ENCODE data around the gene SMAD2.
"Not testable (repeated sequence)": the region's sequence is repeated elsewhere in the genome, so short reads cannot be mapped to it uniquely, and the experiment has no call there.

SMAD2 gene

DNA sequence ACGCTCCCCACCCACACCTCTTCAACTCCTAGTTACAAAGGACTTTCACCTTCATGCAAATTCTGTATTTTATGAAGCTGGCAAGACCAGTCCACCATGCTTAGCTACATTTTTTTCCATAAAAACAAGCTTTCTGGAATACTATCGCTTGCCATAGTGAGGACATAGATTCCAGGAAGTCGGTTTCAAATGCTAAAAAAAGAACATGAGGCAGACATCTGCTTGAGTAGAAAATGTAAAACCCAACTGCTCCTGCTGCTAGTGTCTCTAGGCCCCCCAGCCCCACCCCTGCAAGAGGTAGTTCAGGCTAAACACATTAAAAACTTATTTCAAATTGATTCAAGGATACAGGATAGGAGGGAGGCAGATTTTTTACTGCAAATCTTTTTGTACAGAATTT lies 148.9 kb downstream of the SMAD2 start:
- DNase-seq = no peak

DNA sequence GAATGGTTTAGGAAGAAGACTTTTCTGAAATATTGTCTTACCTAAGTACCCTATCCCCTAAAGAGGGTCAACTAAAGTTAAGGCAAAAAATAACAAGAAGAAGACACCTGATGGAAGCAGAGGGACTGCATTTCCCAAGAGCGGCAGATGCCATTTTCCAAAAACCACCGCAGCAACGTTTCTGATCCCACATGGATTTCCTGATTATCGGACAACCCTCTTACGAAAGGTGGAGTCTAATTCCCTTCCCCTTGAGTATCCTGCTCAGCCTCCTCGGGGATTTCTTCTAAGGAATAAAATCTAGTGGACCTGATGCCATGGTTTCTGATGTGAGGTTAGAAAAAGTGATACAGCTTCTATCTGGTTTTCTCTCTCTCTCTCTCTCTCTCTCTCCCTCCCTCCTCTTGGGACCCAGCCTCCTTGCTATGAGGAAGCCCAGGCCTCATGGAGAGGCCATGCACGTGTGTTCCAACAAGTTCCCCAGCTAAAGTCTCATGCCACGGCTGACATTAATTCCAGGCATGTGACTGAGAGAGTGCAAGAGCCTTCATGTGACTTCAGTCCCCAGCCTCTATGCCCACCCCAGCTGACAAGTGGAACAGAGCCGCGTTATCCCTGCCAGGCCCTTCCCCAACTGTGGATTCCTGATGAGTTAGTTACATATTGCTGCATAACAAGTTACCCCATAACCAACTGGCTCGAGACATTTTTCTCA lies 150.3 kb downstream of the SMAD2 start:
- no peak for DNase-seq

DNA sequence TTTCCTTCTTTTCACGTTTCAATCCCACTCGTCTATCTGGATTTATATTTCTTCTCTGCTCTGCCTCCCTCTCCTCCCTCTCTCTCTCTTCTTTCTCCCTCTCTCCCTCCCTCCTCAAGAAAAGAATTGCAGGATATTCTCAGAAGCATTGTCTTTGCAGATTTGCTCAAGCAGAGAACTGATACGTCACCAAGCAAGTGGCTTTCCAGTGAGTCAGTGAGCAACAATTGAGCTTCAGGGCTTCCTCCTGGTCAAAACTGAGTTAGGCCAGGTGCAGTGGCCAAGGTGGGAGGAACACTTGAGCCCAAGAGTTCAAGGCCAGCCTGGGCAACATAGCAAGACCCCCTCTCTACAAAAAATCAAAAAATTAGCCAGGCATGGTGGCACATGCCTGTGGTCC lies 151.1 kb downstream of the SMAD2 start:
- DNase-seq = no peak

DNA sequence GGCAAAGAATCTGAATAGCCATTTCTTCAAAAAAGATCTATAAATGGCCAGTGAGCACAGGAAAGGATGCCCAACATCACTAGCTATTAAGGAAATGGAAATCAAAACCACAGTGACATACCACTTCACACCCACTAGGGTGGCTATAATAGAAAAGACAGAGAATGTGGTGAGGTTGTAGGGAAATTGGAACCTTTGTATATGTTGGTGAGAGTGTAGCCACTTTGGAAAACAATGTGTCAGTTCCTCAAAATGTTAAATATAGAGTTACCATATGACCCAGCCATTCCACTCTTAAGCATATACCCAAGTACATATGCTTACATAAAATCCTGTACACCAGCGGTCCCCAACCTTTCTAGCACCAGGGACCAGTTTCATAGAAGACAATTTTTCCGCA lies 152.8 kb downstream of the SMAD2 start:
- no peak for DNase-seq

DNA sequence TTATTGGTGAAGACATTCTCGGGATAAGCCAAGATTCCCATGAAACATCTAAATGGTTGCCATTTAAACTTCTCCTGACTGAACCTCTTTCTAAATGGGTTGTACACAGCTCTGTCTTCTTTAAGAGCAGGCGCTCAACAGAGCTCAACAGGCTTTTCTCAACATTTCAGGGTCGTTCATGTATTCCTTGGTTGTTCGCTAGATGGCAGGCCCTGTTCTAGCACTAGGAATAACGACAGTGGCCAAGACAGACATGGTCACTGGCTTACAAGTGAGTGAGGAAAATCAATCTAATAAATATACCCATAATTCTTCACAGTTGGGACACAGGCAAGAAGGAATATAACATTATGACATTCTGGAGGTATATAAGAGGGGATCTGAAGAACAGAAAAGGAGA lies 154.5 kb downstream of the SMAD2 start:
- DNase-seq = no peak

DNA sequence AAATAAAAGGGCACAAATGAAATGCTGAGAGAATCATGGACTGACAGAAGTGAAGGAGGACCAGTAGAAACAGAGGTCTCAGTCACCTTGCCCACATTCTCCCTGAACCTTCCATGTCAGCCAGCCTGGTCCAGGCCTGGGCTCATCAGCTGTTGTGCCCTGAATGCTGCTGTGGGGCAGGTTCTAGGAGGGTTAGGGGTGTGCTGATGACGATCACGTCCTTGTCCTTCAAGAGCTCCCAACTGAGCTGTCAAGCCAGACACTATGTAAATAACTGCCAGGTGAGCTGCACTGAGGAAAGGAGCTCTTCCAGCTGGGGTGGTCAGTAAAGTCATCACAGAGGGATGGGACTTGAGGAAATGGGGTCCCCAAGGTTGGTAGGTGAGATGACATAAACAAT lies 156.5 kb downstream of the SMAD2 start:
- DNase-seq = no peak

DNA sequence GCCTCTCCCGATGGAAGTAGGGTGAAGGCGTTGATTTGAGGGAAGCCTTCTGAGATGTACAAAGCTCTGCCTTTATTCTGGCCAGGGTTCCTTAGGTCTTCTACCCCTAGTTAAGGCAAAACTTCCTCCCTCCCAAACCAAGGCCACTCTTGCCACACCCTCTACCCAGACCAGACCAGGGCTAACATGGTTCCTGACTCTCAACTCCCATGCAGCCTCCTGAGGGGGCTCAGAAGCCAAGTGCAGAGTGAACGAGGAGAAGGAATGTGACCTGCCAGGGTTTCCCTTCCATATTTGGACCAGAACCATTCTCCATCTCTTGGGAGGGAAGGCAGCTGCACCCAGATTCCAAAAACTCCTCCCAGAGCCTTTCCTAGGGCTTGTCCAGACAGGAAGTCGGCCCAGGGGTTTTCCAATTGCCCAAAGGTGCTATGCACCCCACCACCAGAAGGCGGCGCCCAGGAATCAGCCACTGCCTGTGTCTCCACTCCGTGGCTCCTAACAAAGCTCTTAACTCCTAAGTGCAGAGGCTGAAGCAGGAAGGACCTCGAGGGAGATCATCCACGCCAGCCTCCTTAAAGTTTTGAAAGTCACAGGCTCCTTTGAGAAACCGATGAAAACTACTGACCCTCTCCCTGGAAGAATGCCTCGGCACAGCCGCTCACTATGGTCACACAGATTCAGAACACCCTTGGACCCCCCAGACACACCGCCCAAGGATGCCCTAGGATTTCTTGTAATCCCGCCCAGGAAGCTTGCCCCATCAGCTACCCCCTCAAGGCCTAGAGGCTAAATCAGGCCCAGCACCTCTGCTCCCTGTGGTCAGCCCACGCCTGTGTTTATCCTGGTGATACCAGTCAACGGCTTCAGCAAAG lies 157.8 kb downstream of the SMAD2 start:
- peak; percentile 13 for DNase-seq

DNA sequence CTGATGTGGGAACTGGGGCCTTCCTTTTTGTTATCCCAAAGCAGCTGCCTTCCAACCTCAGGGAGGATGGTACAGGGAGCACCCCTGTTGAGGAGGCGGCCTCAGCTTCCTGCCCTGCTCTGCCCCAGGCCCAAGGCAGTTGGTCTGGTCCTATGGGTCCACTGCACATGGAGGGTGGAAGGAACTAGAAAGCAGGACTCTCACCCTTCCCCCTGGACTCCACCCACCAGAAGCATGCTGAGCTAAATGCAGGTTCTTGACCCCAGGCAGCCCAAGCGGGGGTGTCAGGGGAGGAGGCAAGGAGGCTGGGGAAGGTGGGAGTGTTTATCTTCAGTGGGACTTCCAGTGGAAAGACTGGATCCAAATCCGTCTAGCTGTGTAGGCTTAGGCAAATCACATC lies 158.5 kb downstream of the SMAD2 start:
- DNase-seq = no peak

DNA sequence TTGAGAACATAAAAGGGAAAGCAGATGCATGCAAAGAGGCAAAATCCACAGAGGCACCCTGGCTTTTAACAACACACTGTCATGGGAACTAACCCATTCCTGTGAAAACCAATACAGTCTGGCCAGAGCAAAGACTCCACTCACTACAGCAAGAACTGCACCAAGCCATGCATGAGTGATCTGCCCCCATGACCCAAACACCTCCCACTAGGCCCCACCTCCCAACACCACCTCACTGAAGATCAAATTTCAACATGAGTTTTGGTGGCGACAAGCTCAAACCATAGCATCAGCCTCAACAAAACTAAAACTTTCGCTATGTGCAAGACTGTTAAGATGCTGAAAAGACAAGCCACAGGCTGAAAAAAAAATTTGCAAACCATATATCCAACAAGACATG lies 162.8 kb downstream of the SMAD2 start:
- DNase-seq = no peak

DNA sequence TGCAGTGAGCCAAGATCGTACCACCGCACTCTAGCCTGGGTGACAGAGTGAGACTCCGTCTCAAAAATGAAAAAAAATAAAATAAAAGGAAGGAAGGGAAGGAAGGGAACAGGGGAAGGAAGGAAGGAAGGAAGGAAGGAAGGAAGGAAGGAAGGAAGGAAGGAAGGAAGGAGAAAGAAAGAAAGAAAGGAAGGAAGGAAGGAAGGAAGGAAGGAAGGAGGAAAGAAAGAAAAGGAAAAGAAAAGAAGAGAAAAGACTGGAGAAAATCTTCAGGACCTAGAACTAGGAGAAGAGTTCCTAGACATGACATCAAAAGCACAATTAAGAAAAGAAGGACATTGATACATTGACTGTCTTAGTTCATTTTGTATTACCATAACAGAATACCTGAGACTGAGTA lies 163.3 kb downstream of the SMAD2 start:
- not testable (repeated sequence) for DNase-seq

Measured in GOT3 (cell line).